ENCODE results near the gene ENKUR.

Gene ENKUR

GRCh38 chr10:24962995-24963394 is 53.0 kb downstream of the ENKUR start:
- no peak for TF ChIP-seq FOXP2 (optimal IDR thresholded peaks at IDR 0.05; ENCODE audit: borderline replicate concordance, extremely low read depth, extremely low read length, insufficient read depth)
- TF ChIP-seq TAF1 (IDR thresholded peaks at IDR 0.05; ENCODE audit: borderline replicate concordance, insufficient read depth, low read length) = no peak

GRCh38 chr10:24961582-24961981 is 54.4 kb downstream of the ENKUR start:
- TF ChIP-seq FOXP2 (optimal IDR thresholded peaks at IDR 0.05; ENCODE audit: borderline replicate concordance, extremely low read depth, extremely low read length, insufficient read depth) (no peak), SIN3A (IDR thresholded peaks at IDR 0.05; ENCODE audit: borderline replicate concordance, insufficient read depth, low read length) (no peak), POLR2AphosphoS5 (IDR thresholded peaks at IDR 0.05; ENCODE audit: low read depth, low read length) (no peak), TAF1 (IDR thresholded peaks at IDR 0.05; ENCODE audit: borderline replicate concordance, insufficient read depth, low read length) (no peak), REST (IDR thresholded peaks at IDR 0.05; ENCODE audit: insufficient read depth in 1 of 2, low read depth in 2 of 2, low read length in 2 of 2) (no peak)

- TF ChIP-seq TAF1 (IDR thresholded peaks at IDR 0.05; ENCODE audit: borderline replicate concordance, insufficient read depth, low read length) = no peak
- TF ChIP-seq FOXP2 (optimal IDR thresholded peaks at IDR 0.05; ENCODE audit: borderline replicate concordance, extremely low read depth, extremely low read length, insufficient read depth) = no peak
- no peak for TF ChIP-seq SIN3A (IDR thresholded peaks at IDR 0.05; ENCODE audit: borderline replicate concordance, insufficient read depth, low read length)
- no peak for TF ChIP-seq REST (IDR thresholded peaks at IDR 0.05; ENCODE audit: insufficient read depth in 1 of 2, low read depth in 2 of 2, low read length in 2 of 2)
- TF ChIP-seq POLR2AphosphoS5 (IDR thresholded peaks at IDR 0.05; ENCODE audit: low read depth, low read length) = no peak
Measured at GRCh38 chr10:24959382-24959730, 56.6 kb downstream of the ENKUR start.

- TF ChIP-seq FOXP2 (optimal IDR thresholded peaks at IDR 0.05; ENCODE audit: borderline replicate concordance, extremely low read depth, extremely low read length, insufficient read depth) (no peak), TAF1 (IDR thresholded peaks at IDR 0.05; ENCODE audit: borderline replicate concordance, insufficient read depth, low read length) (no peak), SIN3A (IDR thresholded peaks at IDR 0.05; ENCODE audit: borderline replicate concordance, insufficient read depth, low read length) (no peak), REST (IDR thresholded peaks at IDR 0.05; ENCODE audit: insufficient read depth in 1 of 2, low read depth in 2 of 2, low read length in 2 of 2) (no peak), POLR2AphosphoS5 (IDR thresholded peaks at IDR 0.05; ENCODE audit: low read depth, low read length) (no peak)
Measured at GRCh38 chr10:24958721-24959381, 57.1 kb downstream of the ENKUR start.

GRCh38 chr10:24958091-24958720 is 57.8 kb downstream of the ENKUR start:
- TF ChIP-seq SIN3A (IDR thresholded peaks at IDR 0.05; ENCODE audit: borderline replicate concordance, insufficient read depth, low read length) (no peak), TAF1 (IDR thresholded peaks at IDR 0.05; ENCODE audit: borderline replicate concordance, insufficient read depth, low read length) (no peak), REST (IDR thresholded peaks at IDR 0.05; ENCODE audit: insufficient read depth in 1 of 2, low read depth in 2 of 2, low read length in 2 of 2) (no peak), FOXP2 (optimal IDR thresholded peaks at IDR 0.05; ENCODE audit: borderline replicate concordance, extremely low read depth, extremely low read length, insufficient read depth) (no peak), POLR2AphosphoS5 (IDR thresholded peaks at IDR 0.05; ENCODE audit: low read depth, low read length) (no peak)
